AG10803 (cell line): ENCODE data around the gene MAP2K1.
A peak's percentile ranks its signal among the peaks of the same experiment; 100 is the strongest.

Experiments
- DNase-seq: peaks from one replicate; pipeline ENCODE4 v3.0.0; 2010; ENCODE audit warnings: low read depth
- H3K4me3 ChIP-seq: 2 replicates; pipeline ENCODE4 v1.5.1; 2011; ENCODE audit warnings: mild to moderate bottlenecking, low read length, control low read depth
- CTCF ChIP-seq: conservative IDR thresholded peaks from 2 replicates; pipeline ENCODE4 v1.5.1; 2011; ENCODE audit warnings: mild to moderate bottlenecking, low read length, control low read depth, inconsistent platforms

MAP2K1 gene

GRCh38 chr15:66425837-66426236 is 39.1 kb downstream of the MAP2K1 start:
- no peak for TF ChIP-seq CTCF
- DNase-seq: no peak
- H3K4me3 ChIP-seq: no peak overlapping the region

GRCh38 chr15:66429117-66429516 is 42.4 kb downstream of the MAP2K1 start:
- DNase-seq: no peak
- TF ChIP-seq CTCF: no peak
- H3K4me3 ChIP-seq: no peak overlapping the region

- DNase-seq: no peak
Observed at GRCh38 chr15:66429546-66429945, 42.8 kb downstream of the MAP2K1 start.

GRCh38 chr15:66430627-66431255 is 44.0 kb downstream of the MAP2K1 start:
- DNase-seq: no peak
- no peak for TF ChIP-seq CTCF
- H3K4me3 ChIP-seq: no peak overlapping the region

More at GRCh38 chr15:66429546-66429945, 42.8 kb downstream of the MAP2K1 start:
- H3K4me3 ChIP-seq: no peak overlapping the region
- TF ChIP-seq CTCF: no peak

GRCh38 chr15:66433726-66434125 is 47.0 kb downstream of the MAP2K1 start:
- H3K4me3 ChIP-seq: no peak overlapping the region
- no peak for TF ChIP-seq CTCF
- peak; percentile 16 for DNase-seq

GRCh38 chr15:66440501-66440900 is 53.8 kb downstream of the MAP2K1 start:
- no peak for DNase-seq
- TF ChIP-seq CTCF: no peak
- H3K4me3 ChIP-seq: no peak overlapping the region

GRCh38 chr15:66452420-66452819 is 65.7 kb downstream of the MAP2K1 start:
- no peak for DNase-seq
- TF ChIP-seq CTCF: no peak
- H3K4me3 ChIP-seq: no peak overlapping the region
